ENCODE measurements around the gene HERC3.

The HERC3 gene

DNA sequence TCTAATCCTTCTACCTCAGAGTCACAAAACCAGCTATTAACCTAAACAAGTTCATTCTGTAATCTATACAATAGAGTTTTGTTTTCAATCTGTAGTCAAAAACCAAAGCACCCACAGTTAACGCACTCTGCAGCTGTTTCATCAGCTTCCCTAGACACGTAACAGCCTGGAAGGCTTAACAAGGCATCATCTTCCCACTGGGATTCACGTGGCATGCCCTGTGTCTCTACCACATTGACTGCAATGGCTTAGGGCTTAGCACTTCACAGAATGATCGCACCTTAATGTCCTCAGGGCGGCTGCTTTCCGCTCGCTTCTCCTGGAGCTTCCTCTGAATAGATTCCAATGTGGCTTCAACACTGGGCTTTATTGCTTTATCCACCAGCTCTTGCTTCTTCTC lies 155.1 kb downstream of the HERC3 start:
- no peak for TF ChIP-seq GATA2 (IDR thresholded peaks at IDR 0.05; ENCODE audit: low read depth, low read length)
- TF ChIP-seq GATA3 (IDR thresholded peaks at IDR 0.05; ENCODE audit: low read depth, low read length): no peak

DNA sequence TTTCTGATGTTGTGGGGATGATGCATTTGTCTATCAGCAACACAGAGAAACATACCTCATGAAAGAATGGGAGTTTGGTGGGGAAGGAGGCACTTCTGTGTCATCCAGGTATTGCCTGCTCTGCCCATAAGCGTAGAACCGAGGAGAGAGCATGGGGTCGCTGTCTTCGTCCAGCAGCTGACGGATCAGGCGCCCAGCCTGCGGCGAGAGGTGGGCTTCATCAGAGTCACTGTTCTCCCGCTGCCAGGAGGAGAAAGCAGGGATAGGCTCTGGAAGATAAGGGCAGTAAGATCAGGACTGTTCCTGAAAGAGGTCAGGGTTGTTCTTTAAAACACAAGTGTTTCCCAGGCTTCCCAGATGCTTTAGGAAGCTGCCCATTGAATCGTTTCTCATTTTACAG lies 158.1 kb downstream of the HERC3 start:
- TF ChIP-seq GATA2 (IDR thresholded peaks at IDR 0.05; ENCODE audit: low read depth, low read length) (no peak), GATA3 (IDR thresholded peaks at IDR 0.05; ENCODE audit: low read depth, low read length) (no peak)

DNA sequence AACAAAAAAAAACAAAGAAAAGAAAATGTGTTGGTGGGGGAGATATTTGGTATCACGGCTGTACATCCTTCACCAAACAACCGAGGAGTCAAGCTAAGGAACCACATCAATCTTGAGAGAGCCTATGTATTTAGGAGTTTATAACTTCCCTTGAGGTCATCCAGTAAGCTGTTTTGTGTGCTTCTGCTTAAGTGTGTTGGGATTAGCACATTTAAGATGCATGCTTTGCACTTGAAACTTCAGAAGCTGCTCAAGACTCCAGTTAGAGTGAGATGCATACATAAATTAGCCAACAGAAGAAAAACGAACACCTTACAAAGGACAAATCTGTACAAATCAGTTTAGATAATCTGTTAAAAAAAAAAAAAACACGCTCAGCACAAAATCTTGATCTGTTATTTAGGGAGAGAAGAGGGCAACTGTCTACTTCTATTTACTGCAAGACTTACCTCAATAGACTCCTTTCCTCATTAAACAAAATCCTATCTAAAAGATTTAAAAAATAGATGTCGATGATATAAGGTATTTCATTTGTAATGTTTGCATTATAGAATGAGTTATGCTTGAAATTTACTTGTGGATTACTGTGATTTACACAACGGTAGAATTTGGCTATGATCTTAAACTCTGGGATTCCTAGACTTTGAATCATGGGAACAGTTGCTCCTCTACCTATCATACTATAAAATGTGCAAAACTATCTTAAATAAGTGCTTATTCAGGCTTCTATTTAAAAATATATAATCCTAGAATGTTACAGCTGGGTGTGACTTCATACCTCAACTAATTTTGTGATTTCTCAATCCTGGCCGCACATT lies 159.2 kb downstream of the HERC3 start:
- no peak for TF ChIP-seq GATA3 (IDR thresholded peaks at IDR 0.05; ENCODE audit: low read depth, low read length)

DNA sequence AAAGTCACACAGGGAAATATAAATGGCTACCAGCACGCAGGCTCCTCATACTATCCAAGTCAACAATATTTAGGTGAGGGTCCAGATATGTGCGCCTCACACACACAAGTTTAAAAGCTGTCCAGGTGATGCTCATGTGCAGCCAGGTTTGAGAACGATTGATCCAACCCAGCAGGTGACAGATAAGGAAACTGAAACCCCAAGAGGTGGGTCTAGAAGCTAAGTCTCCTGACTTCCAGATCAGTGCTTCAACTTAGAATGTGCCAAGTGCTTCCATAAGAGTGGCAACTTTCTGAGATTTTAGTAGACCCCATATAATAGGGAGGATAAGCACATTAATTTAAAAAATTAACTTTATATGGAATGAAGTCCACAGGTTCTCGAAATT lies 159.8 kb downstream of the HERC3 start:
- no peak for TF ChIP-seq GATA2 (IDR thresholded peaks at IDR 0.05; ENCODE audit: low read depth, low read length)
- TF ChIP-seq GATA3 (IDR thresholded peaks at IDR 0.05; ENCODE audit: low read depth, low read length): no peak

DNA sequence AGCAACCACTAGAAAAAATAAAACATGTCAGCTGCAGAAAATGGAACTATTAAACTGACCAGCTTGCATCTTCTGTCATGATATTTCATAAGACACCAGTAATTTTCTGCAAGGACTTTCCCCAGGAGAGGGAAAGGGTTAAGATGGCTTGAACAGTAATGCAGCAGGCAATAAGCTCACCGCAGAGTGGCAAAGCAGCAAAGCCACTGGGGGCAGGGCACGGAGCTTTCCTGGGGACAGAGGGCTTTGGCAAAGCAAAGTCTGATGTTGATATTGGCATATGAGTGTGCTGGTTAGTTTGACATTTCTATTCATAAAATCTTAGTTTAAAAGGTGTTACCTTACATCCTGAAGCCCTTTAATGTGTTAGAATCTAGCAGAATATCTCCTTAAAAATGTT lies 160.5 kb downstream of the HERC3 start:
- no peak for TF ChIP-seq GATA3 (IDR thresholded peaks at IDR 0.05; ENCODE audit: low read depth, low read length)
- no peak for TF ChIP-seq GATA2 (IDR thresholded peaks at IDR 0.05; ENCODE audit: low read depth, low read length)

DNA sequence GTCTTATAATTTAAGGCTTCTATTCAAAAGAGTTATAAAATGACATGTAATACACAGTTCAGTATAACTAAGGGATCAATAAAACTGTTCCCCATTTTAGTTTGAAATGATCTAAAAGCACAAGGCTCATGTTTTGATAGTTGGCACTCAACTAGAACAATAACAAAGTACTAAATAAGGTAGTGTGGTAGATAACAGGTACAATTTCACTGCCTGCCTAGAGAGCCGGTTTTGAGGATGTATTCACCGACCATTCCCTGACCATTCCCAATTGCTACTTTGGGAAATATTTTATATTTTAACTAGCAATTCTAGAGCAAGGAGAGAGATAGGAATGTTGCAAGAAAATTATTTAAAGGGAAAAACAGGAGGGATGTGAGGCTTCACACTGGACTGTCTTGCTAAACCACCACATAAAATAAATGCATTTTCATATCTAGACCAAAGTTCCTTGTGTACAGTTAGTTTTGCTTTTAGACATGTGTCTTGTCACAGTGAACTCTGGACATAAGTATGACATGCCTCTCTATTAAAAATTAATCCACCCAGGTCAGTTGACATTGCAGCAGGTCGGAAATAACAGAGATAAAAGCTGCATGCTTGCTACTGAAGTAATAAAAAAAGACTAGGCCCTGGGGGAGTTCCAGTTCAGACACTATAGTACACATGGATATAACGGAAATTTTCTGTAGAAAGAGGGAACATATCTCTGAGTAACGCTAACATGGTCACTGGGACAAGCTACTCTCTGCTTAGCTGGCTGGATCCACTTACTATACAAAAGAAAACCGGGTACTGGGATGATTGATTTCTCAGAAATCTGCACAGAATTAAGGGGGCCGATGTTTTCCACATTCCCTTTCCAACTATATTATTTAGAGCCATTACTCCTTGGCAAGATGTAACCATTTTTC lies 161.6 kb downstream of the HERC3 start:
- TF ChIP-seq GATA3 (IDR thresholded peaks at IDR 0.05; ENCODE audit: low read depth, low read length) (no peak), GATA2 (IDR thresholded peaks at IDR 0.05; ENCODE audit: low read depth, low read length) (no peak)

DNA sequence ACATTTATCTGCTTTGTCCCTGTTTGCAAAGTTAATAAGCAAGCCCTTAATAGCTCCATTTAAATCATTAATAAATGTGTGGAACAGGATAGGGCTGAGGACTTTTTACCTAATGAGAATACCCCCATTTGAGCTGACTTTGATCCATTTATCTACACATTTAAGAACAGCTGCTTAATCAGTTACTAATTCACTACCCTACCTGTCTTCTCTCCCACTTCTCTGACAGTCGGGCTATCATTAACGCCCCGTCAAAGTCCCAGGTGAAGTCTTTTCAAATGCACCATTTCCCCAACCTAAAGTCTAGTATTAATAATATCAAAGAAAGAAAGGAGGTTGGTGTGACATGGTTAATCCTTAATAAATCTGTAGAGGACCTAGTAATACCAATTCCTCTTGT lies 162.5 kb downstream of the HERC3 start:
- TF ChIP-seq GATA3 (IDR thresholded peaks at IDR 0.05; ENCODE audit: low read depth, low read length) (no peak), GATA2 (IDR thresholded peaks at IDR 0.05; ENCODE audit: low read depth, low read length) (no peak)

DNA sequence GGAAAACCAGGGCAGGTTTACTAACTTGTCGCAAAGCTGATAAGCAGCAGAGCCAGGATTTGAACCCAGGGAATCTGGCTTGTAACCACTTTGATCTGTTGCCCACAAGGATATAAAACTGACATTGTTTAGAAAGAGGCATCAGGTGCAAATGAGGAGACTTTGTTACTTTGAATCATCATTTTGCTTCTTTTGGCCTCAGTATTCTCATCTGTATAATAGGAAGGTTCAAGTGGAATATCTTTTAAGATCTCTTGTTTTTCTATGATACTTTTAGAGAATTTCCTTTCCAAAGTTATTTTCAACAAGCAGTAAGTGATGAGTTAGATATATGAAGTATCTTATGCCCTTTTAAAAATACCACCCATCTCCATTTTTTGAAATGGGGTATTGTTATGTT lies 163.2 kb downstream of the HERC3 start:
- TF ChIP-seq GATA3 (IDR thresholded peaks at IDR 0.05; ENCODE audit: low read depth, low read length) (no peak), GATA2 (IDR thresholded peaks at IDR 0.05; ENCODE audit: low read depth, low read length) (no peak)

DNA sequence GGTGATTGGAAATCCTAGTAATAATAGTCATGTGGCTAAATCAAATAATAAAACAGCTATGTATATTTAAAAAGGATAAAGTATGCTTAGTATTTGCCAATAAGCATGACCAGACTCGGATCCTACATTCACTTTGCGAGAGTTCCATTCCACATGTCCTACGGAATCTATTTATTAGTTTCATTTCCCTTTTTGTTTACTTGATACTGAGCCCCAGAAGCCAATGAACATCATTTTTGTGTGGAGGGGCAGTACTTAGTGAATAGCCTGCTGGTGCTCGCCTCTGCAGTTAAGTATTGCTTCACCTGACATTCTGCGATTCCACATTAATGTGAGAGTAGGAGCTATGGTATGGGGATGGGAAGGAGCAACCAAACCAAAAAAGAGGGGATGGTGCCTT lies 163.9 kb downstream of the HERC3 start:
- TF ChIP-seq GATA2 (IDR thresholded peaks at IDR 0.05; ENCODE audit: low read depth, low read length) (no peak), GATA3 (IDR thresholded peaks at IDR 0.05; ENCODE audit: low read depth, low read length) (no peak)

DNA sequence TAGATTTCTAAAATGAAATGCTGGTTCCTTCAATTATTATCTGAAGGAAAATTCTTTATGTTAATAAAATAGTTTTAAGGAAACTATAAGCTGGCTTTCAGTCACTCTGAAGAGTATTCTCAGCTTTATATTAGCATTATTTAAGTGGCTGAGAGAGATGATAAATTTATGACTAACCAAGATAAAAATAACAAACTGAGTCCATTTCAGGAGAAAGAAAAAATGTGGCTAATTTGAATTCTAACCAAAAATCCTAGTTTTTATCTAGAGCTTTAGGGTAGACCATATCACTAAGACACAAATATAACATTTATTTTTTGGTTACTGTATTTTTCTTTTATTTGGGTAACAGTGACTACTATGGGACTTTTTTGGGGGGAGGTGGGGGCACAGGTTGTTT lies 164.8 kb downstream of the HERC3 start:
- no peak for TF ChIP-seq GATA2 (IDR thresholded peaks at IDR 0.05; ENCODE audit: low read depth, low read length)
- TF ChIP-seq GATA3 (IDR thresholded peaks at IDR 0.05; ENCODE audit: low read depth, low read length): no peak

DNA sequence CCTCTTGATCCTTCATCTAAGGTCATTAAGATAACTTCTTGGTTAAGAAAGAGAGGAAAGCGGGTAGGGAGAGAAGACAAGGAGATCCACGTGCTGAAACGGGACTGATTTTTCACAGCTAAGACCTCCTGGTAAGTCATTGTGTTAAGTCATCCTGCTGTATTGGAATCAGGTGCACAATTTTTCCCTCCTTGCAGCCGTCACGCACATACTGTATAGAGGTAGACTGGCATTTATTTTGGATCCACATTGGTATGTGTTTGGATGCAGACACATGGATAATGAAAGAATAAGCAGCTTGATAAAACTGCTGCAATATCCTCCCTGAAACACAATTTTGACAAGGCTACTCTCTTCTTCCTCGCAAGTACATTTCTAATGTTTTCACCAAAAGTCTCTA lies 165.5 kb downstream of the HERC3 start:
- TF ChIP-seq GATA2 (IDR thresholded peaks at IDR 0.05; ENCODE audit: low read depth, low read length) (no peak), GATA3 (IDR thresholded peaks at IDR 0.05; ENCODE audit: low read depth, low read length) (no peak)

Measured in SH-SY5Y (cell line).